Right lobe of liver (tissue), 6 donors: ENCODE measurements around the gene RELL1. TPM values are rescaled to one million over a fixed set of nuclear protein-coding genes. Genes with fewer than 3 reads are reported as not detected.
A peak's percentile ranks its signal among the peaks of the same experiment; 100 is the strongest.

Source experiments
- ATAC-seq, 4 donors: fragments of 200-7000 bp; cut with Tn5 transposase; one replicate each; pipeline ENCODE4 v1.9.1; 2020; ENCODE audit warnings: mild to moderate bottlenecking in 4 of 4, moderate library complexity in 4 of 4
- DNase-seq, 3 donors: peaks; one replicate each; pipeline ENCODE4 v3.0.0-alpha.2; 2020
- H3K27ac ChIP-seq, 3 donors: fragments of 200-600 bp; one replicate each; pipeline ENCODE4 v1.8.0; 2022
- H3K27me3 ChIP-seq, 2 donors: fragments of 200-600 bp; one replicate each; pipeline ENCODE4 v1.8.0; 2022
- H3K36me3 ChIP-seq, 4 donors: fragments of 200-600 bp; sonication (generic) in 1 of 4; one replicate each; pipeline versions ENCODE4 v1.5.1 to v1.8.0; 2017 to 2022; ENCODE audit warnings: control low read depth in 1 of 4
- H3K4me1 ChIP-seq, 4 donors: fragments of 200-600 bp; sonication (generic) in 1 of 4; one replicate each; pipeline versions ENCODE4 v1.5.1 to v1.8.0; 2017 to 2022; ENCODE audit warnings: control low read depth in 1 of 4
- H3K4me3 ChIP-seq, 3 donors: fragments of 200-600 bp; one replicate each; pipeline ENCODE4 v1.8.0; 2022
- H3K9me3 ChIP-seq, 4 donors: fragments of 200-600 bp; sonication (generic) in 1 of 4; one replicate each; pipeline versions ENCODE4 v1.5.1 to v1.8.0; 2017 to 2022; ENCODE audit warnings: control low read depth in 1 of 4
- CTCF ChIP-seq, 4 donors: fragments of 200-600 bp in 3 of 4; fragments of 450-650 bp in 1 of 4; IDR thresholded peaks; one replicate each; pipeline versions ENCODE4 v1.5.1 to v1.8.0; 2016 to 2022; ENCODE audit warnings: antibody characterized with exemption in 4 of 4, mild to moderate bottlenecking in 2 of 4
- POLR2A ChIP-seq: fragments of 450-650 bp; IDR thresholded peaks from one replicate; pipeline ENCODE4 v1.6.1; 2017; ENCODE audit warnings: antibody characterized with exemption, mild to moderate bottlenecking
- WGBS: methylation state at CpG from one replicate; pipeline ENCODE4 v1.1.6; 2018; ENCODE audit warnings: low coverage, low lambda C conversion rate; ENCODE audit not compliant: insufficient coverage; ENCODE audit errors: missing lambda C conversion rate; 5-methylcytosine and 5-hydroxymethylcytosine counted together
- intact Hi-C, 2 donors: fragments of 100-400 bp; cut with DNase I; formaldehyde crosslinking; loops; one replicate each; pipeline versions ENCODE4 v1.11.2 to v1.14.1; 2022
- total RNA-seq, 6 experiments: library from RNA; depleted of rRNA in 2 of 6; stranded (reverse); fragments of >200 nt in 2 of 6; fragmentation: NEBNext Ultra II Directional in 3 of 6; extraction: Animal tissue kit (Norgen Biotek cat#: 25700) in 3 of 6; gene quantifications; one replicate each; pipeline versions ENCODE4 v1.1.0 to v1.2.4, GENCODE V29; 2016 to 2023
- donor health status: DM: no; HTN: yes; CAD: no.
- donor health status: DM: no; HTN: no; CAD: no.
- donor health status: DM: no; HTN: no; CAD: no.
- donor health status: DM: no; HTN: yes; CAD: no.
- donor health status: DM: no; HTN: yes; CAD: no.

RELL1 gene
- total RNA-seq, 6 experiments from 2014 or later: 5.7 to 14.6 (median 7.8) TPM

- H3K27me3 ChIP-seq: no peaks in the 10 kb centered on the region
- DNase-seq (no peak), ATAC-seq (no peak)
- whole genome bisulfite sequencing: 92% methylated on average over 11 of the region's 13 CpGs
- peaks cover 0 to 2% (median 0%) of the 10 kb centered on the region in 4 donors for H3K36me3 ChIP-seq
- no peak overlapping the region for H3K4me3 ChIP-seq
- H3K27ac ChIP-seq: no peak overlapping the region
- TF ChIP-seq POLR2A (no peak), CTCF (IDR thresholded peaks at IDR 0.05) (no peak)
- intact Hi-C loops: no loop called here
- peaks cover 0 to 22% (median 9%) of the 10 kb centered on the region in 4 donors for H3K4me1 ChIP-seq
- H3K9me3 ChIP-seq: no peaks in the 10 kb centered on the region
Observed at GRCh38 chr4:37651781-37652377, 34.3 kb downstream of the RELL1 start.

GRCh38 chr4:37650481-37650880, 35.7 kb downstream of the RELL1 start:
- no peak overlapping the region for H3K4me3 ChIP-seq
- H3K27ac ChIP-seq: no peak overlapping the region
- no peak for ATAC-seq
- H3K9me3 ChIP-seq: no peaks in the 10 kb centered on the region
- WGBS: 79% methylated on average over 3 of the region's 5 CpGs
- peaks cover 0 to 33% (median 16%) of the 10 kb centered on the region in 4 donors for H3K4me1 ChIP-seq
- H3K27me3 ChIP-seq: no peaks in the 10 kb centered on the region
- no peak for DNase-seq
- peaks cover 0 to 6% (median 0%) of the 10 kb centered on the region in 4 donors for H3K36me3 ChIP-seq
- no peak for TF ChIP-seq POLR2A
- no peak for TF ChIP-seq CTCF (IDR thresholded peaks at IDR 0.05)
- intact Hi-C loops: no loop called here

GRCh38 chr4:37649268-37649667, 36.9 kb downstream of the RELL1 start:
- intact Hi-C loops: no loop called here
- Histone ChIP-seq H3K4me3 (no peak overlapping the region), H3K4me1 (peaks cover 0 to 42% (median 18%) of the 10 kb centered on the region in 4 donors), H3K9me3 (no peaks in the 10 kb centered on the region), H3K27me3 (no peaks in the 10 kb centered on the region), H3K27ac (peak overlapping the region in 1 of 3 donors; percentile 83), H3K36me3 (peaks cover 0 to 6% (median 0%) of the 10 kb centered on the region in 4 donors)
- no peak for TF ChIP-seq CTCF (IDR thresholded peaks at IDR 0.05)
- no peak for TF ChIP-seq POLR2A
- 96% methylated on average over 10 of the region's 11 CpGs for WGBS
- DNase-seq (no peak), ATAC-seq (no peak)

- Histone ChIP-seq H3K36me3 (peaks cover 0 to 6% (median 0%) of the 10 kb centered on the region in 4 donors), H3K27ac (peak overlapping the region in 2 of 3 donors; percentile 71 to 83), H3K9me3 (no peaks in the 10 kb centered on the region), H3K4me3 (no peak overlapping the region), H3K4me1 (peaks cover 0 to 42% (median 18%) of the 10 kb centered on the region in 4 donors), H3K27me3 (no peaks in the 10 kb centered on the region)
- DNase-seq (peak; percentile 69 to 93 (median 84)), ATAC-seq (peak; percentile 83 to 97 (median 88))
- intact Hi-C loops: no loop called here
- 19% methylated on average over 8 of the region's 8 CpGs for WGBS
- TF ChIP-seq CTCF (IDR thresholded peaks at IDR 0.05) (no peak), POLR2A (no peak)
Observed at GRCh38 chr4:37648084-37648817, 37.9 kb downstream of the RELL1 start.
